ENCODE data around the gene MYL9.
A peak's percentile ranks its signal among the peaks of the same experiment; 100 is the strongest.
"Not testable (repeated sequence)": the region's sequence is repeated elsewhere in the genome, so short reads cannot be mapped to it uniquely, and the experiment has no call there.

Gene MYL9

GRCh38 chr20:36506253-36506652, 35.1 kb upstream of the MYL9 start:
- H3K27ac Mint-ChIP-seq, result no peak overlapping the region
- ATAC-seq (replicated peaks), result peak; percentile 41
- no peak for DNase-seq
- H3K36me3 Mint-ChIP-seq (ENCODE audit: insufficient read depth), result peaks cover 38% of the 10 kb centered on the region
- H3K9me3 Mint-ChIP-seq, result no peaks in the 10 kb centered on the region
- H3K27me3 Mint-ChIP-seq, result no peaks in the 10 kb centered on the region
- peaks cover 0 to 5% of the 10 kb centered on the region in 2 donors for H3K4me1 Mint-ChIP-seq (ENCODE audit: low read depth in 2 of 2)
- no peak overlapping the region for H3K4me3 Mint-ChIP-seq

- ATAC-seq (replicated peaks) (no peak), DNase-seq (no peak)
- no peaks in the 10 kb centered on the region for H3K27me3 Mint-ChIP-seq
- H3K27ac Mint-ChIP-seq, result no peak overlapping the region
- H3K4me3 Mint-ChIP-seq, result no peak overlapping the region
- H3K4me1 Mint-ChIP-seq (ENCODE audit: low read depth in 2 of 2), result peaks cover 4 to 8% of the 10 kb centered on the region in 2 donors
- no peaks in the 10 kb centered on the region for H3K9me3 Mint-ChIP-seq
- H3K36me3 Mint-ChIP-seq (ENCODE audit: insufficient read depth), result peaks cover 32% of the 10 kb centered on the region
These were observed 33.6 kb upstream of the MYL9 start for GRCh38 chr20:36507746-36508145.

- no peaks in the 10 kb centered on the region for H3K9me3 Mint-ChIP-seq
- no peaks in the 10 kb centered on the region for H3K27me3 Mint-ChIP-seq
- DNase-seq, result no peak
- H3K4me1 Mint-ChIP-seq (ENCODE audit: low read depth in 2 of 2), result peaks cover 4 to 5% of the 10 kb centered on the region in 2 donors
- no peak overlapping the region for H3K4me3 Mint-ChIP-seq
- no peak for ATAC-seq (replicated peaks)
- no peak overlapping the region for H3K27ac Mint-ChIP-seq
- peaks cover 29% of the 10 kb centered on the region for H3K36me3 Mint-ChIP-seq (ENCODE audit: insufficient read depth)
These were observed 22.2 kb upstream of the MYL9 start for GRCh38 chr20:36519012-36519719.

GRCh38 chr20:36519944-36520343, 21.4 kb upstream of the MYL9 start:
- Mint-ChIP-seq H3K27me3 (no peaks in the 10 kb centered on the region), H3K4me1 (ENCODE audit: low read depth in 2 of 2) (peaks cover 4% of the 10 kb centered on the region in 2 donors), H3K9me3 (no peaks in the 10 kb centered on the region), H3K4me3 (no peak overlapping the region), H3K36me3 (ENCODE audit: insufficient read depth) (peaks cover 37% of the 10 kb centered on the region), H3K27ac (peak overlapping the region in 1 of 2 donors; percentile 46)
- ATAC-seq (replicated peaks) (no peak), DNase-seq (no peak)

GRCh38 chr20:36521526-36521925, 19.8 kb upstream of the MYL9 start:
- ATAC-seq (replicated peaks) (no peak), DNase-seq (no peak)
- Mint-ChIP-seq H3K4me1 (ENCODE audit: low read depth in 2 of 2) (peaks cover 4% of the 10 kb centered on the region in 2 donors), H3K4me3 (no peak overlapping the region), H3K36me3 (ENCODE audit: insufficient read depth) (peaks cover 47% of the 10 kb centered on the region), H3K9me3 (no peaks in the 10 kb centered on the region), H3K27ac (peak overlapping the region; percentile 17 to 65), H3K27me3 (no peaks in the 10 kb centered on the region)

- DNase-seq; H3K9me3 Mint-ChIP-seq; H3K4me1 Mint-ChIP-seq (ENCODE audit: low read depth in 2 of 2); H3K4me3 Mint-ChIP-seq; ATAC-seq (replicated peaks); H3K27me3 Mint-ChIP-seq: not testable (repeated sequence)
- Mint-ChIP-seq H3K27ac (peak overlapping the region; percentile 17 to 65), H3K36me3 (ENCODE audit: insufficient read depth) (peaks cover 54% of the 10 kb centered on the region)
These were observed 18.9 kb upstream of the MYL9 start for GRCh38 chr20:36522412-36522811.

GRCh38 chr20:36523341-36523740, 18.0 kb upstream of the MYL9 start:
- Mint-ChIP-seq H3K27ac (peak overlapping the region in 1 of 2 donors; percentile 44), H3K27me3 (no peaks in the 10 kb centered on the region), H3K4me1 (ENCODE audit: low read depth in 2 of 2) (peaks cover 2 to 4% of the 10 kb centered on the region in 2 donors), H3K4me3 (no peak overlapping the region), H3K36me3 (ENCODE audit: insufficient read depth) (peaks cover 56% of the 10 kb centered on the region), H3K9me3 (no peaks in the 10 kb centered on the region)
- no peak for DNase-seq
- no peak for ATAC-seq (replicated peaks)

GRCh38 chr20:36525620-36526365, 15.5 kb upstream of the MYL9 start:
- H3K36me3 Mint-ChIP-seq (ENCODE audit: insufficient read depth), result peaks cover 50% of the 10 kb centered on the region
- no peaks in the 10 kb centered on the region for H3K9me3 Mint-ChIP-seq
- DNase-seq (no peak), ATAC-seq (replicated peaks) (no peak)
- H3K4me3 Mint-ChIP-seq, result no peak overlapping the region
- H3K27me3 Mint-ChIP-seq, result no peaks in the 10 kb centered on the region
- peaks cover 0 to 2% of the 10 kb centered on the region in 2 donors for H3K4me1 Mint-ChIP-seq (ENCODE audit: low read depth in 2 of 2)
- H3K27ac Mint-ChIP-seq, result peak overlapping the region in 1 of 2 donors; percentile 59

- DNase-seq (no peak), ATAC-seq (replicated peaks) (no peak)
- no peak overlapping the region for H3K4me3 Mint-ChIP-seq
- H3K27ac Mint-ChIP-seq, result peak overlapping the region in 1 of 2 donors; percentile 59
- peaks cover 0 to 2% of the 10 kb centered on the region in 2 donors for H3K4me1 Mint-ChIP-seq (ENCODE audit: low read depth in 2 of 2)
- no peaks in the 10 kb centered on the region for H3K27me3 Mint-ChIP-seq
- H3K9me3 Mint-ChIP-seq, result no peaks in the 10 kb centered on the region
- peaks cover 50% of the 10 kb centered on the region for H3K36me3 Mint-ChIP-seq (ENCODE audit: insufficient read depth)
These were observed 14.8 kb upstream of the MYL9 start for GRCh38 chr20:36526521-36527011.

GRCh38 chr20:36527331-36528125, 13.8 kb upstream of the MYL9 start:
- ATAC-seq (replicated peaks) (no peak), DNase-seq (no peak)
- no peak overlapping the region for H3K4me3 Mint-ChIP-seq
- no peaks in the 10 kb centered on the region for H3K27me3 Mint-ChIP-seq
- no peaks in the 10 kb centered on the region for H3K4me1 Mint-ChIP-seq (ENCODE audit: low read depth in 2 of 2)
- peaks cover 45% of the 10 kb centered on the region for H3K36me3 Mint-ChIP-seq (ENCODE audit: insufficient read depth)
- H3K27ac Mint-ChIP-seq, result no peak overlapping the region
- H3K9me3 Mint-ChIP-seq, result no peaks in the 10 kb centered on the region

- H3K36me3 Mint-ChIP-seq (ENCODE audit: insufficient read depth), result peaks cover 44% of the 10 kb centered on the region
- no peak overlapping the region for H3K4me3 Mint-ChIP-seq
These were observed 13.0 kb upstream of the MYL9 start for GRCh38 chr20:36528176-36528874.

GRCh38 chr20:36528875-36529417, 12.4 kb upstream of the MYL9 start:
- DNase-seq, result no peak
- Mint-ChIP-seq H3K27me3 (no peaks in the 10 kb centered on the region), H3K27ac (no peak overlapping the region), H3K36me3 (ENCODE audit: insufficient read depth) (peaks cover 38% of the 10 kb centered on the region), H3K4me3 (no peak overlapping the region), H3K4me1 (ENCODE audit: low read depth in 2 of 2) (no peaks in the 10 kb centered on the region), H3K9me3 (no peaks in the 10 kb centered on the region)
- no peak for ATAC-seq (replicated peaks)

More at GRCh38 chr20:36528176-36528874, 13.0 kb upstream of the MYL9 start:
- H3K27me3 Mint-ChIP-seq, result no peaks in the 10 kb centered on the region
- no peaks in the 10 kb centered on the region for H3K4me1 Mint-ChIP-seq (ENCODE audit: low read depth in 2 of 2)
- H3K9me3 Mint-ChIP-seq, result no peaks in the 10 kb centered on the region
- ATAC-seq (replicated peaks) (no peak), DNase-seq (no peak)
- H3K27ac Mint-ChIP-seq, result no peak overlapping the region

- Mint-ChIP-seq H3K9me3 (no peaks in the 10 kb centered on the region), H3K4me1 (ENCODE audit: low read depth in 2 of 2) (no peaks in the 10 kb centered on the region), H3K4me3 (no peak overlapping the region), H3K27ac (no peak overlapping the region), H3K27me3 (no peaks in the 10 kb centered on the region), H3K36me3 (ENCODE audit: insufficient read depth) (peaks cover 5% of the 10 kb centered on the region)
- ATAC-seq (replicated peaks) (no peak), DNase-seq (no peak)
These were observed 8.9 kb upstream of the MYL9 start for GRCh38 chr20:36532388-36532787.

All from effector memory CD8-positive, alpha-beta T cell (primary cell).